B cell (primary cell): ENCODE results near the gene FLII.

ENCODE experiments used
- EZH2 ChIP-seq: IDR thresholded peaks from 2 replicates; pipeline ENCODE4 v1.6.1; 2012; ENCODE audit warnings: borderline replicate concordance, low read depth, mild to moderate bottlenecking, moderate library complexity, low read length; ENCODE audit not compliant: insufficient read depth, poor library complexity, severe bottlenecking
- TF ChIP-seq, protein P1 (sequence below): fragments of 200-600 bp; IDR thresholded peaks from one replicate; pipeline ENCODE4 v1.8.0; 2022; ENCODE audit warnings: antibody characterized with exemption, mild to moderate bottlenecking

DNA sequence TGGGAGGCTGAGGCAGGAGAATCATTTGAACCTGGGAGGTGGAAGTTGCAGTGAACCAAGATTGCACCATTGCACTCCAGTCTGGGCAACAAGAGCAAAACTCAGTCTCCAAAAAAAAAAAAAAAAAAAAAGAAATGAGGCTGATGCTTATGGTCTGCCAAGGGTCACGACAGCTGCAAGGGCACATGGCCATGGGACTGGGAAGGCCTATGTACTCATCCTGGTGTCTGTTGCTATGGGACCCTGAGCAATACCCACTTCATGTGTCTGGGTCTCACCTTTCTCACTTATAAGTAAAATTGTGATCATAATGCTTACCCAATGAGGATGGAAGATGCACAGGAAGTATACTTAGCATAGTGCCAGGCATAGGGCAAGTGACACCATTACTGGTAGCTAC is 18.5 kb upstream of the FLII start:
- TF ChIP-seq, protein P1, sequence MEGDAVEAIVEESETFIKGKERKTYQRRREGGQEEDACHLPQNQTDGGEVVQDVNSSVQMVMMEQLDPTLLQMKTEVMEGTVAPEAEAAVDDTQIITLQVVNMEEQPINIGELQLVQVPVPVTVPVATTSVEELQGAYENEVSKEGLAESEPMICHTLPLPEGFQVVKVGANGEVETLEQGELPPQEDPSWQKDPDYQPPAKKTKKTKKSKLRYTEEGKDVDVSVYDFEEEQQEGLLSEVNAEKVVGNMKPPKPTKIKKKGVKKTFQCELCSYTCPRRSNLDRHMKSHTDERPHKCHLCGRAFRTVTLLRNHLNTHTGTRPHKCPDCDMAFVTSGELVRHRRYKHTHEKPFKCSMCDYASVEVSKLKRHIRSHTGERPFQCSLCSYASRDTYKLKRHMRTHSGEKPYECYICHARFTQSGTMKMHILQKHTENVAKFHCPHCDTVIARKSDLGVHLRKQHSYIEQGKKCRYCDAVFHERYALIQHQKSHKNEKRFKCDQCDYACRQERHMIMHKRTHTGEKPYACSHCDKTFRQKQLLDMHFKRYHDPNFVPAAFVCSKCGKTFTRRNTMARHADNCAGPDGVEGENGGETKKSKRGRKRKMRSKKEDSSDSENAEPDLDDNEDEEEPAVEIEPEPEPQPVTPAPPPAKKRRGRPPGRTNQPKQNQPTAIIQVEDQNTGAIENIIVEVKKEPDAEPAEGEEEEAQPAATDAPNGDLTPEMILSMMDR: no peak
- no peak for TF ChIP-seq EZH2
